ENCODE measurements around the gene KRT28. TPM values are rescaled to one million over a fixed set of nuclear protein-coding genes. Genes with fewer than 3 reads are reported as not detected.
A peak's percentile ranks its signal among the peaks of the same experiment; 100 is the strongest.

The KRT28 gene
- total and polyA plus RNA-seq, 2 donors (not counting 1 experiment from before 2014, with no cell fraction given), result not detected

GRCh38 chr17:40819528-40820125 lies 19.9 kb upstream of the KRT28 start:
- no peaks in the 10 kb centered on the region for H3K4me1 ChIP-seq (ENCODE audit: control insufficient read depth, extremely low read depth, insufficient read depth, low read length)
- no peaks in the 10 kb centered on the region for H4K20me1 ChIP-seq (ENCODE audit: control insufficient read depth, extremely low read depth, insufficient read depth, low read length)
- H3K27me3 ChIP-seq (ENCODE audit: control insufficient read depth, insufficient read depth, low read length), result no peaks in the 10 kb centered on the region
- H3K9me3 ChIP-seq (ENCODE audit: control insufficient read depth, insufficient read depth, low read depth, low read length), result no peaks in the 10 kb centered on the region
- H2AFZ ChIP-seq (ENCODE audit: low read length), result peak overlapping the region; percentile 86
- no peaks in the 10 kb centered on the region for H3K36me3 ChIP-seq (ENCODE audit: control insufficient read depth, insufficient read depth, low read length)
- TF ChIP-seq CTCF (conservative IDR thresholded peaks at IDR 0.05 in 1 of 2, IDR thresholded peaks at IDR 0.05 in 1 of 2; ENCODE audit: low read depth in 1 of 2, low read length in 2 of 2), result no peak
- peak; percentile 17 to 38 for DNase-seq (ENCODE audit: low read depth in 2 of 2)
- peak overlapping the region; percentile 61 to 99 (median 67) for H3K4me3 ChIP-seq (replicated peaks in 1 of 4; ENCODE audit: control extremely low read depth in 1 of 4, insufficient read depth in 1 of 4, low read depth in 3 of 4, low read length in 4 of 4)
- H3K4me2 ChIP-seq (ENCODE audit: extremely low read depth, insufficient read depth, low read length), result peak overlapping the region; percentile 94
- peak overlapping the region; percentile 27 for H3K9ac ChIP-seq (ENCODE audit: insufficient read depth, low read length)
- H3K27ac ChIP-seq (ENCODE audit: insufficient read depth, low read length), result peak overlapping the region; percentile 49
- peaks cover 3% of the 10 kb centered on the region for H3K79me2 ChIP-seq (ENCODE audit: control insufficient read depth, insufficient read depth, low read length)

- Histone ChIP-seq H3K4me3 (replicated peaks in 1 of 4; ENCODE audit: control extremely low read depth in 1 of 4, insufficient read depth in 1 of 4, low read depth in 3 of 4, low read length in 4 of 4) (peak overlapping the region; percentile 63 to 99 (median 78)), H4K20me1 (ENCODE audit: control insufficient read depth, extremely low read depth, insufficient read depth, low read length) (no peaks in the 10 kb centered on the region), H3K9ac (ENCODE audit: insufficient read depth, low read length) (peak overlapping the region; percentile 75), H3K79me2 (ENCODE audit: control insufficient read depth, insufficient read depth, low read length) (peaks cover 3% of the 10 kb centered on the region), H2AFZ (ENCODE audit: low read length) (peak overlapping the region; percentile 86), H3K27ac (ENCODE audit: insufficient read depth, low read length) (peak overlapping the region; percentile 68), H3K4me1 (ENCODE audit: control insufficient read depth, extremely low read depth, insufficient read depth, low read length) (no peaks in the 10 kb centered on the region), H3K27me3 (ENCODE audit: control insufficient read depth, insufficient read depth, low read length) (no peaks in the 10 kb centered on the region), H3K9me3 (ENCODE audit: control insufficient read depth, insufficient read depth, low read depth, low read length) (no peaks in the 10 kb centered on the region), H3K36me3 (ENCODE audit: control insufficient read depth, insufficient read depth, low read length) (no peaks in the 10 kb centered on the region), H3K4me2 (ENCODE audit: extremely low read depth, insufficient read depth, low read length) (peak overlapping the region; percentile 94)
- TF ChIP-seq CTCF (conservative IDR thresholded peaks at IDR 0.05 in 1 of 2, IDR thresholded peaks at IDR 0.05 in 1 of 2; ENCODE audit: low read depth in 1 of 2, low read length in 2 of 2), result no peak
- no peak for TF ChIP-seq EZH2 (IDR thresholded peaks at IDR 0.05; ENCODE audit: low read length, missing control alignments)
- peak; percentile 76 to 82 for DNase-seq (ENCODE audit: low read depth in 2 of 2)
These were observed 19.2 kb upstream of the KRT28 start for GRCh38 chr17:40818733-40819527.

GRCh38 chr17:40818343-40818732 lies 18.6 kb upstream of the KRT28 start:
- Histone ChIP-seq H3K4me3 (replicated peaks in 1 of 4; ENCODE audit: control extremely low read depth in 1 of 4, insufficient read depth in 1 of 4, low read depth in 3 of 4, low read length in 4 of 4) (peak overlapping the region; percentile 63 to 99 (median 78)), H3K9ac (ENCODE audit: insufficient read depth, low read length) (peak overlapping the region; percentile 75), H3K4me1 (ENCODE audit: control insufficient read depth, extremely low read depth, insufficient read depth, low read length) (no peaks in the 10 kb centered on the region), H3K4me2 (ENCODE audit: extremely low read depth, insufficient read depth, low read length) (peak overlapping the region; percentile 49), H3K9me3 (ENCODE audit: control insufficient read depth, insufficient read depth, low read depth, low read length) (no peaks in the 10 kb centered on the region), H3K79me2 (ENCODE audit: control insufficient read depth, insufficient read depth, low read length) (peaks cover 3% of the 10 kb centered on the region), H3K36me3 (ENCODE audit: control insufficient read depth, insufficient read depth, low read length) (no peaks in the 10 kb centered on the region), H4K20me1 (ENCODE audit: control insufficient read depth, extremely low read depth, insufficient read depth, low read length) (no peaks in the 10 kb centered on the region), H2AFZ (ENCODE audit: low read length) (peak overlapping the region; percentile 13), H3K27me3 (ENCODE audit: control insufficient read depth, insufficient read depth, low read length) (no peaks in the 10 kb centered on the region), H3K27ac (ENCODE audit: insufficient read depth, low read length) (peak overlapping the region; percentile 68)
- DNase-seq (ENCODE audit: low read depth in 2 of 2), result peak in 1 of 2 donors; percentile 8
- TF ChIP-seq CTCF (conservative IDR thresholded peaks at IDR 0.05 in 1 of 2, IDR thresholded peaks at IDR 0.05 in 1 of 2; ENCODE audit: low read depth in 1 of 2, low read length in 2 of 2) (no peak), EZH2 (IDR thresholded peaks at IDR 0.05; ENCODE audit: low read length, missing control alignments) (no peak)

All from fibroblast of lung (primary cell).